HUES6 (cell line): ENCODE results near the gene CPAMD8.

ENCODE experiments used
- H3K27ac ChIP-seq: 2 replicates; pipeline ENCODE4 v1.7.0; 2013; ENCODE audit warnings: low read depth, mild to moderate bottlenecking, low read length, inconsistent platforms
- H3K27me3 ChIP-seq: 2 replicates; pipeline ENCODE4 v1.6.1; 2013; ENCODE audit warnings: low read length; ENCODE audit not compliant: control insufficient read depth, insufficient read depth
- H3K36me3 ChIP-seq: 2 replicates; pipeline ENCODE4 v1.6.1; 2013; ENCODE audit warnings: low read length; ENCODE audit not compliant: control insufficient read depth, insufficient read depth
- H3K4me1 ChIP-seq: 2 replicates; pipeline ENCODE4 v1.6.1; 2013; ENCODE audit warnings: low read length; ENCODE audit not compliant: control insufficient read depth, insufficient read depth
- H3K4me3 ChIP-seq: 2 replicates; pipeline ENCODE4 v1.5.1; 2013; ENCODE audit warnings: low read depth, low read length
- H3K9ac ChIP-seq: one replicate; pipeline ENCODE4 v1.6.1; 2013; ENCODE audit warnings: mild to moderate bottlenecking, low read length
- H3K9me3 ChIP-seq: 2 replicates; pipeline ENCODE4 v1.6.1; 2013; ENCODE audit warnings: low read depth, low read length; ENCODE audit not compliant: control insufficient read depth, insufficient read depth

CPAMD8 gene

DNA sequence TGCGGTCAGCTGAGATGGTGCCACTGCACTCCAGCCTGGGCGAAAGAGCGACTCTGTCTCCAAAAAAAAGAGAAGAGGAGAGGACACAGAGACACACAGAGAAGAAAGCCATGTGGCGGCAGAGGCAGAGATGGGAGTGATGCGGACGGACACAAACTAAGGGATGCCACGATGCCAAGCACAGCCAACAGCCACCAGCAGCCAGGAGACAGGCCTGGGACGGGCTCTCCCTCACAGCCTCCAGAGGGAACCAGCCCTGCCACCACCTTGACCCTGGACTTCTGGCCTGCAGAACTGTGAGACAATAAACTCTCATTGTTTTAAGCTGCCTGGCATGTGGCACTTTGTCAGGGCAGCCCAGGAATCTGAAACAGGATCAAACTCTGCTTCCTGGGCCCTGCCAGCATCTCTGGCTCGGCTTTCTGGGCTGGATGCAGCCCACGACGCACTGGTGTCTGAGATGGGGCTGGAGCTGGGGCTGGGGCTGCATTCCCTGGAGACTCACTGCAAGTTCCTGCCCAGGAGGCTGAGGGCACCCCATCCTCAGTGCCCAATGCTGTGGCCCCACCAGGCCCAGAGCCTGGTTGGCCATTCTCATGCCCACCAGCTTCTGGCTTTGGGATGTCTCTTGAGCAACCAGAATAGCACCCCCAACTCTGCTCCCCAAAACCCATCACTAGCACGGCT is 134.8 kb downstream of the CPAMD8 start:
- Histone ChIP-seq H3K9ac (no peak overlapping the region), H3K27ac (no peak overlapping the region), H3K4me3 (no peak overlapping the region), H3K36me3 (no peaks in the 10 kb centered on the region), H3K9me3 (no peaks in the 10 kb centered on the region), H3K4me1 (peaks cover 3% of the 10 kb centered on the region; the same call in 1 of the 2 replicates), H3K27me3 (no peaks in the 10 kb centered on the region)

DNA sequence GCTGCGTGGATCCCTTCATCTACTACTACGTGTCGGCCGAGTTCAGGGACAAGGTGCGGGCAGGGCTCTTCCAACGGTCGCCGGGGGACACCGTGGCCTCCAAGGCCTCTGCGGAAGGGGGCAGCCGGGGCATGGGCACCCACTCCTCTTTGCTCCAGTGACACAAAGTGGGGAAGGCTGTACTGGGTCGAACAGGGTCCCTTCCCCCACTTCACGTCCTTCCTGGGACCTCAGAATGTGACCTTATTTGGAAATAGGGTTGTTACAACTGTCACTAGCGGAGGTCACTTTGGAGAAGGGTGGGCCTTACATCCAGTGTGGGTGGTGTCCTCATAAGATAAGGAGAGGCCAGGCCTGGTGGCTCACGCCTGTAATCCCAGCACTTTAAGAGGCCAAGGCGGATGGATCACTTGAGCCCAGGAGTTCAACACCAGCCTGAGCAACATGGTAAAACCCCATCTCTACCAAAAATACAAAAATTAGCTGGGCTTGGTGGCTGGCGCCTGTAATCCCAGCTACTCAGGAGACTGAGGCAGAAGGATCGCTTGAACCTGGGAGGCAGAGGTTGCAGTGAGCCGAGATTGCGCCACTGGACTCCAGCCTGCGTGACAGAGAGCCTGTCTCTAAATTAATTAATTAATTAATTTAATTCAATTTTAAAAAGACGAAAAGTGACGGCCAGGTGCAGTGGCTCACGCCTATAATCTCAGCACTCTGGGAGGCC is 136.0 kb downstream of the CPAMD8 start:
- Histone ChIP-seq H3K27me3 (no peaks in the 10 kb centered on the region), H3K9ac (peak overlapping the region; percentile 29), H3K9me3 (no peaks in the 10 kb centered on the region), H3K36me3 (no peaks in the 10 kb centered on the region), H3K27ac (no peak overlapping the region), H3K4me1 (peaks cover 3% of the 10 kb centered on the region; the same call in 1 of the 2 replicates), H3K4me3 (no peak overlapping the region)

DNA sequence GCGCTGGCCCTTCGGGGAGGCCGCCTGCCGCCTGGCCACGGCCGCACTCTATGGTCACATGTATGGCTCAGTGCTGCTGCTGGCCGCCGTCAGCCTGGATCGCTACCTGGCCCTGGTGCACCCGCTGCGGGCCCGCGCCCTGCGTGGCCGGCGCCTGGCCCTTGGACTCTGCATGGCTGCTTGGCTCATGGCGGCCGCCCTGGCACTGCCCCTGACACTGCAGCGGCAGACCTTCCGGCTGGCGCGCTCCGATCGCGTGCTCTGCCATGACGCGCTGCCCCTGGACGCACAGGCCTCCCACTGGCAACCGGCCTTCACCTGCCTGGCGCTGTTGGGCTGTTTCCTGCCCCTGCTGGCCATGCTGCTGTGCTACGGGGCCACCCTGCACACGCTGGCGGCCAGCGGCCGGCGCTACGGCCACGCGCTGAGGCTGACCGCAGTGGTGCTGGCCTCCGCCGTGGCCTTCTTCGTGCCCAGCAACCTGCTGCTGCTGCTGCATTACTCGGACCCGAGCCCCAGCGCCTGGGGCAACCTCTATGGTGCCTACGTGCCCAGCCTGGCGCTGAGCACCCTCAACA is 136.6 kb downstream of the CPAMD8 start:
- H3K27me3 ChIP-seq = no peaks in the 10 kb centered on the region
- peak overlapping the region; percentile 29 for H3K9ac ChIP-seq
- no peak overlapping the region for H3K27ac ChIP-seq
- H3K36me3 ChIP-seq = no peaks in the 10 kb centered on the region
- H3K4me3 ChIP-seq = no peak overlapping the region
- H3K4me1 ChIP-seq = peaks cover 3% of the 10 kb centered on the region; the same call in 1 of the 2 replicates
- H3K9me3 ChIP-seq = no peaks in the 10 kb centered on the region

DNA sequence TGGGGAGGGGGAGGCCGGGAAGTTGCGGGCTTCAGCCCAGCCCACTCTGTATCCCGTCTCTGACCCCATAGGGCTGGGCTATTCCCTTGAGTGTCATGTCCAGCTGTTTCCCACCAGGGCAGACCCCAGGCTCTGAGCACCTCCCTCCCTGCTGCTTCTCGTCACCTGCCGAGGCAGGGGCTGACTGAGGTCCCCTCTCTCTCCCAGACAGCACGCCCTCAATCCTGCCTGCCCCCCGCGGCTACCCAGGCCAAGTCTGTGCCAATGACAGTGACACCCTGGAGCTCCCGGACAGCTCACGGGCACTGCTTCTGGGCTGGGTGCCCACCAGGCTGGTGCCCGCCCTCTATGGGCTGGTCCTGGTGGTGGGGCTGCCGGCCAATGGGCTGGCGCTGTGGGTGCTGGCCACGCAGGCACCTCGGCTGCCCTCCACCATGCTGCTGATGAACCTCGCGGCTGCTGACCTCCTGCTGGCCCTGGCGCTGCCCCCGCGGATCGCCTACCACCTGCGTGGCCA is 137.2 kb downstream of the CPAMD8 start:
- Histone ChIP-seq H3K9me3 (no peaks in the 10 kb centered on the region), H3K9ac (no peak overlapping the region), H3K4me3 (no peak overlapping the region), H3K27ac (no peak overlapping the region), H3K4me1 (peaks cover 3% of the 10 kb centered on the region; the same call in 1 of the 2 replicates), H3K36me3 (no peaks in the 10 kb centered on the region), H3K27me3 (no peaks in the 10 kb centered on the region)

DNA sequence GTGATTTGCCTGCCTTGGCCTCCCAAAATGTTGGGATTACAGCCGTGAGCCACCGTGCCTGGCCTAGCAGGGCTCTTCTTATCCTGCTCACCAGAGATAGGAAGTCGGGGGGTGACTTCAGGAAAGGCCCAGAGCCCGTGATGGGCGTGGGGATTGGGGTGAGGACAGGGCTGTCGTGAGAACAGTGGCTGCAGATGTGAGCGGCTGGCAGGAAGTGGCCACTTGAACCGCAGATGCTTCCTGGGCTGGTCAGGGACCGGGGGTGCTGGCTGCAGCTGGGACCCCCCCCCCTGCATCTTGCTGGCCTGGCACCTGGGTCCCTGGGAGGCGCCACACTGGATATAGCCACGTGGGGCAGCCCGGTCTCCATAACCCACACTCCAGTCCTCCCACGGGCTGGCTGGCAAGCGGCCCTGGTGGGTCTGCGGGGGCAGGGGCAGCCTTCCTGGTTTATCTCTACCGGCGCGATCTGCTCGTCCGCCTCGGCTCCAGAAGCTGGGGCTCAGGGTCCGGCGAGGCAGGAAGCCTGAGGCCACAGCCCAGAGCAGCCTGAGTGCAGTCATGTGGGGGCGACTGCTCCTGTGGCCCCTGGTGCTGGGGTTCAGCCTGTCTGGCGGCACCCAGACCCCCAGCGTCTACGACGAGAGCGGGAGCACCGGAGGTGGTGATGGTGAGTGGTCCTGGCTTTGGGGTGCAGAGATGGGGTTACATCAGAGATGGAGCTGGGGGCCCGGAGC is 137.8 kb downstream of the CPAMD8 start, which contains the start of gene F2RL3:
TSS of gene F2RL3 (plus strand) at position 371 of the 737 bp plus-strand sequence. CDS start at position 562, 191 bp downstream.
- no peaks in the 10 kb centered on the region for H3K36me3 ChIP-seq
- no peak within 1 kb of the TSS for H3K27ac ChIP-seq
- H3K9ac ChIP-seq = no peak within 1 kb of the TSS

DNA sequence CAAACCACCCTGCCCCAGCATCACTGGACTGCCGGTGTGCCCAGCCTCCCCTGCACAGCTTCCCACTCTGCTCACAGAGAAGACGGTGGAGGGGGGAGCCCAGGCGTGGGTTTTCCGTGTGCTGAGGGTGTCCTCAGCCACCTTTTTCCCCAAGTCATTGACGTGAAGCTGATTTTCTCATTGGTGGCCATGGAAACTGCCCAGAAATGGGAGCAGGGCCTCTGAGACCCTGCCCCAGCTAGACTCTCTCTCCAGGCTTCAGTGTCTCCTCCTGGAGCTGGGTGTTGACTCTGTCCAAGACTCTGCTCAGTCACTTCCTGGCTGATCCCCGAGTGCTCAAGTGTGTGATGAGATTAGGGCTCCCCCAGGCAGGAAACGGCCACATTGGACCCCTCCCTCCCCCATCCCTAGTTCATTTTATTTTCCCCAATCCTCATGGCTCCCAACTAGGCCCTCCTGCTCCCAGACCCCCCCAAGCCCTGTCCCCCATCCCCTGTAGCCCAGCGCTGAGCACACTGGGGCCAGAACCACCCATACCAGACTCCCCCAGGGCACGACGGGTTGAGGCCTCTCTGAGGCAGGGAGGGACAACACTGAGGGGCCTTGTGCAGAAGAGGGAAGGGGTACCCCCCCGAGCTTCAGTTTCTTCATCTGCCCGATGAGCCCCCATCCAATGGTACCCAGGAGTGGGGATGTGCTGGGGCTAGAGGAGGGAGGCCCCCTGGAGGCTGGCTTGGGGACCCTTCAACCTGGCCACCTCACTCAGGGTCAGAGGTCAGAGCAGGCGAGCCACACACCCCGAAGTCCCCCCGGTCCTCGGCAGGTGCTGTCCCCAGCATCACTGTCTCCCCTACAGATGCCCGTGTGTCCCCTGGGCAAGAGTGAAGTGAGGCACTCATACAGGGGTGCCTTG is 139.0 kb downstream of the CPAMD8 start:
- Histone ChIP-seq H3K4me1 (peaks cover 3% of the 10 kb centered on the region; the same call in 1 of the 2 replicates), H3K27ac (no peak overlapping the region), H3K36me3 (no peaks in the 10 kb centered on the region), H3K4me3 (no peak overlapping the region), H3K9me3 (peaks cover 10% of the 10 kb centered on the region), H3K9ac (no peak overlapping the region), H3K27me3 (no peaks in the 10 kb centered on the region)

More for the DNA sequence above, 137.8 kb downstream of the CPAMD8 start, which contains the start of gene F2RL3:
- Histone ChIP-seq H3K27me3 (no peaks in the 10 kb centered on the region), H3K4me1 (peaks cover 3% of the 10 kb centered on the region; the same call in 1 of the 2 replicates), H3K4me3 (no peak within 1 kb of the TSS), H3K9me3 (peaks cover under 1% of the 10 kb centered on the region; the same call in 1 of the 2 replicates)

DNA sequence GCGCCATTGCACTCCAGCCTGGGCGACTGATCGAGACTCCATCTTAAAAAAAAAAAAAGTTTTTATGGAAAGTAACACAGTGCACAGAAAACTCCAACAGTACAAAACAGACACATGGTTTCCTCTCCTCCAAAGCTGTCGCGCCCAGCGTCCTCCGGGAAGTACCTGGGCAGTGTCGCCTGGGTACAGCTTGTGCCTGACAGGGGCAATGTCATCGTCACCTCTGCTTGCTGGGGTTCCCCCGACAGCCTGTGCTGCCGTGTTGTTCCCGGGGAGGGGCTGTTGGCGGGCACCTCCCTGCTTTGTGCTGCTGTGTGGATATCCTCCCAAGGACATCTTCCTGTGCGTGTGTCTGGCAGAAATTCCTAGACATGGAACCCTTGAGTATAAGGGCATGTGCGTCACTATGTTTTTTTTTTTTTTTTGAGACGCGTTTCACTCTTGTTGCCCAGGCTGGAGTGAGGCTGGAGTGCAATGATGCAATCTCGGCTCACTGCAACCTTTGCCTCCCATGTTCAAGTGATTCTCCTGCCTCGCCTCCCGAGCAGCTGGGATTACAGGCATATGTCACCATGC is 140.2 kb downstream of the CPAMD8 start:
- Histone ChIP-seq H3K36me3 (no peaks in the 10 kb centered on the region), H3K9me3 (peaks cover 22% of the 10 kb centered on the region), H3K4me3 (no peak overlapping the region), H3K27me3 (no peaks in the 10 kb centered on the region), H3K9ac (no peak overlapping the region), H3K4me1 (peaks cover 3% of the 10 kb centered on the region; the same call in 1 of the 2 replicates), H3K27ac (no peak overlapping the region)

DNA sequence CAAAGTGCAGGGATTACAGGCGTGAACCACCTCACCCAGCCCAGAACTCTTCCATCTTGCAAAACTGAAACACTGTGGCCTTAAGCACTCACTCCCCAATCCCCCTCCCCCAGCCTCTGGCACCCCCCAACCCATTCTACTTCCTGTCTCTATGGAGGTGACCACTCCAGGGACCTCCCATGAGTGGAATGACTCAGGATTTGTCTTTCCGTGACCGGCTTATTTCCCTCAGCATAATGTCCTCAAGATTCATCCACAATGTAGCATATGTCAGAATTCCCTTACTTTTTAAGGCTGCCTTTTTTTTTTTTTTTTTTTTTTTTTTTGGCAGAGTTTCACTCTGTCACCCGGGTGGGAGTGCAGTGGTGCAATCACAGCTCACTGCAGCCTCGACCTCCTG is 141.4 kb downstream of the CPAMD8 start:
- Histone ChIP-seq H3K27me3 (no peaks in the 10 kb centered on the region), H3K36me3 (peaks cover 3% of the 10 kb centered on the region), H3K27ac (no peak overlapping the region), H3K9ac (no peak overlapping the region), H3K4me3 (no peak overlapping the region), H3K4me1 (no peaks in the 10 kb centered on the region), H3K9me3 (peaks cover 29% of the 10 kb centered on the region)

DNA sequence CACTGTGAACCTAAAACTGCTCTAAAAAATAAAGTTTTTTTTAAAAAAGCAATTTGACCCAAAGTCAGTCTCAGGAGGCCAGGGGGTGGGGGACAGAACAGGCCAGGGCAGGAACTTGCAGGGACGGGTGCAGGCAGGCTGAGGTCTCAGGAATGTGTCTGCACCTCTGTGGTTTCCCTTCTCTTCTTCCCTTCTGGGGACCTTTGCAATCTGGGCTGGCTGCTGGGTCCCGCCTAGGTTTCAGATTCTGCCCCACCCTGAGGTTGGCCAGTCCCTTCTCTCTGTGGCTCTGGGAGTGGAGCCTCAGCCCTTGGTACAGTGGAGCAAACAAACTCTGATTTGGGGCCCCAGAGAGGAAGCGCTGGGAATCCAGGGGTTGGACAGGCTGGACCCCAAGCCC is 143.1 kb downstream of the CPAMD8 start:
- Histone ChIP-seq H3K36me3 (peaks cover 20% of the 10 kb centered on the region), H3K4me3 (no peak overlapping the region), H3K27ac (no peak overlapping the region), H3K4me1 (no peaks in the 10 kb centered on the region), H3K9ac (no peak overlapping the region), H3K27me3 (no peaks in the 10 kb centered on the region), H3K9me3 (peaks cover 29% of the 10 kb centered on the region)
